ENCODE results near the gene CENPVL1.

DNA sequence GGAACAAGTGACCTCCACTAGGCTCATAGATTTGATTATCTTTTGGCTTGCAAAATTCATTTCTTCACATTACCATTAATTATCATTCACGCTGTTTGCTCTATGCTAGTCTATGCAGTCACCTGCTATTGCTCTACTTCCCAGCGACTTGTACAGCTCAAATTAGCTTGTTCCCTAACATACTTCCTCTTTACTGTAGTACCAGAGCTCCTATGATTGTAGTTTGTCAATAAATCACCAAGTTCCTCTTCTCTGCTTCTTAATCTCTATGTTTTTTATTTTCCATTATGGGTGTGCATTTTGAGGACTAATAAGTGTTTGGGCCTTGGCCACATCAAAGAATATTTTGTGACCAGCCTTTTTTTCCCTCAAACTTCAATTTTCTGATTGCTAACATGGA, 26.8 kb downstream of the CENPVL1 start:
- TF ChIP-seq, protein P1, sequence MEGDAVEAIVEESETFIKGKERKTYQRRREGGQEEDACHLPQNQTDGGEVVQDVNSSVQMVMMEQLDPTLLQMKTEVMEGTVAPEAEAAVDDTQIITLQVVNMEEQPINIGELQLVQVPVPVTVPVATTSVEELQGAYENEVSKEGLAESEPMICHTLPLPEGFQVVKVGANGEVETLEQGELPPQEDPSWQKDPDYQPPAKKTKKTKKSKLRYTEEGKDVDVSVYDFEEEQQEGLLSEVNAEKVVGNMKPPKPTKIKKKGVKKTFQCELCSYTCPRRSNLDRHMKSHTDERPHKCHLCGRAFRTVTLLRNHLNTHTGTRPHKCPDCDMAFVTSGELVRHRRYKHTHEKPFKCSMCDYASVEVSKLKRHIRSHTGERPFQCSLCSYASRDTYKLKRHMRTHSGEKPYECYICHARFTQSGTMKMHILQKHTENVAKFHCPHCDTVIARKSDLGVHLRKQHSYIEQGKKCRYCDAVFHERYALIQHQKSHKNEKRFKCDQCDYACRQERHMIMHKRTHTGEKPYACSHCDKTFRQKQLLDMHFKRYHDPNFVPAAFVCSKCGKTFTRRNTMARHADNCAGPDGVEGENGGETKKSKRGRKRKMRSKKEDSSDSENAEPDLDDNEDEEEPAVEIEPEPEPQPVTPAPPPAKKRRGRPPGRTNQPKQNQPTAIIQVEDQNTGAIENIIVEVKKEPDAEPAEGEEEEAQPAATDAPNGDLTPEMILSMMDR (IDR thresholded peaks at IDR 0.05; ENCODE audit: extremely low read depth in 1 of 2, insufficient read depth in 1 of 2, low read depth in 1 of 2, low read length in 2 of 2) = no peak
- TF ChIP-seq POLR2A (IDR thresholded peaks at IDR 0.05; ENCODE audit: low read depth, low read length) = no peak
- no peak for TF ChIP-seq POLR2AphosphoS5 (IDR thresholded peaks at IDR 0.05; ENCODE audit: insufficient read depth, low read depth, low read length)
- TF ChIP-seq, protein P2, sequence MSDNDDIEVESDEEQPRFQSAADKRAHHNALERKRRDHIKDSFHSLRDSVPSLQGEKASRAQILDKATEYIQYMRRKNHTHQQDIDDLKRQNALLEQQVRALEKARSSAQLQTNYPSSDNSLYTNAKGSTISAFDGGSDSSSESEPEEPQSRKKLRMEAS (IDR thresholded peaks at IDR 0.05; ENCODE audit: insufficient read depth, insufficient read length) = no peak
- no peak for TF ChIP-seq JUN (IDR thresholded peaks at IDR 0.05; ENCODE audit: borderline replicate concordance, insufficient read depth, insufficient read length, low read depth)
- no peak for TF ChIP-seq EZH2 (IDR thresholded peaks at IDR 0.05; ENCODE audit: borderline replicate concordance, low read depth, low read length, severe bottlenecking)

Data from endothelial cell of umbilical vein (primary cell).